ENCODE data around the gene MAN1C1. TPM values are rescaled to one million over a fixed set of nuclear protein-coding genes. Genes with fewer than 3 reads are reported as not detected.

MAN1C1 gene
- total RNA-seq, 1 experiment from 2014 or later, result 0.11 TPM

DNA sequence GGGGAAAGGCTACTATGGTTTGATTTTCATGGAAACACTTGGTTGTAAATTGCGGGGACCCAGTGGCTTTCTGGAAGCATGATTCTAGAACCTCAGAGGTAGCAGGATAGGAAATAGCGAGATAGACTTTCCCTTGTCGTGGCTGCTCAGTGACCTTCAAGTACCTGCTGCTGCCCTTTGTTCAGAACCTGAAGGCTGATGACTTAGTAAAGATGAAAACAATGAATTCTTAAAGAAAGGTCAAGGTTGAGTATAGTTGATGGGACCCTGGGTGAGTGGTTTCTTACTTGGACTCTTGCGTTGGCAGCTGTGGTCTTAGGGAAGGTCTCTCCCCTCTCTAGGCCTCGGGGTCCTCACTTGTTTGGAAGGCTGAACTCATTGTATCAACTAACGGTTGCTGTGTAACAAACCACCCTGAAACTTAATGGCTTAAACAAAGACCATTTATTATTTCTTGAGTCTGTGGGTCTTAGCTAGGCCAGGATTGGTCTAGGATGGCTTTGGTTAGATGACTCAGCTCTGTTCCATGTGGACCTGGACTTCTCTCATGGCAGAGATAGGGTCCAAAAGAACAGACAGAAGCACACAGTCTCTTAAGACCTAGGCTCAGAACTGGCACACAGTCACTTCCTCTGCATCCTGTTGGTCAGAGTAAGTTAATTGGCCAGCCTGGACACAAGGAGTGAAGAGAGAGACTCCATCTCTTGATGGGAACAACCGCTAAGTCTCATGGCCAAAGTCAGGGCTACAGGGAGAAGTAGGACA is 94.2 kb downstream of the MAN1C1 start:
- ChIA-PET POLR2A (ENCODE audit: unreplicated experiment) (no interaction called here), CTCF (no interaction called here)
- H3K79me2 ChIP-seq (ENCODE audit: low read length), result no peaks in the 10 kb centered on the region
- intact Hi-C loops (cut with micrococcal nuclease), result no loop called here
- no peaks in the 10 kb centered on the region for H4K20me1 ChIP-seq (ENCODE audit: low read length)
- H3K9me2 ChIP-seq (replicated peaks; ENCODE audit: low read length), result no peaks in the 10 kb centered on the region
- no peaks in the 10 kb centered on the region for H3K9me3 ChIP-seq (ENCODE audit: low read length)
- peaks cover 48% of the 10 kb centered on the region for H3K4me1 ChIP-seq (ENCODE audit: insufficient read depth, low read length)
- H3K27me3 ChIP-seq (ENCODE audit: low read length), result no peaks in the 10 kb centered on the region
- H3F3A ChIP-seq (ENCODE audit: low read length, unreplicated experiment), result no peaks in the 10 kb centered on the region
- peak overlapping the region; percentile 60 for H3K4me2 ChIP-seq (ENCODE audit: low read length)
- no peak overlapping the region for H3K9ac ChIP-seq (ENCODE audit: low read length)
- no peak for ATAC-seq
- H3K27ac ChIP-seq (ENCODE audit: low read length), result peak overlapping the region; percentile 75
- no peak overlapping the region for H3K4me3 ChIP-seq (ENCODE audit: low read length)
- BruUV-seq (replicated peaks), result no TSS peak
- H2AFZ ChIP-seq (ENCODE audit: low read length), result peak overlapping the region; percentile 37; the same call in 1 of the 2 replicates
- TF ChIP-seq EZH2phosphoT487 (IDR thresholded peaks at IDR 0.05; ENCODE audit: borderline replicate concordance, low read length), result no peak
- no peak for DNase-seq
- no peaks in the 10 kb centered on the region for H3K36me3 ChIP-seq (ENCODE audit: low read depth, low read length)

DNA sequence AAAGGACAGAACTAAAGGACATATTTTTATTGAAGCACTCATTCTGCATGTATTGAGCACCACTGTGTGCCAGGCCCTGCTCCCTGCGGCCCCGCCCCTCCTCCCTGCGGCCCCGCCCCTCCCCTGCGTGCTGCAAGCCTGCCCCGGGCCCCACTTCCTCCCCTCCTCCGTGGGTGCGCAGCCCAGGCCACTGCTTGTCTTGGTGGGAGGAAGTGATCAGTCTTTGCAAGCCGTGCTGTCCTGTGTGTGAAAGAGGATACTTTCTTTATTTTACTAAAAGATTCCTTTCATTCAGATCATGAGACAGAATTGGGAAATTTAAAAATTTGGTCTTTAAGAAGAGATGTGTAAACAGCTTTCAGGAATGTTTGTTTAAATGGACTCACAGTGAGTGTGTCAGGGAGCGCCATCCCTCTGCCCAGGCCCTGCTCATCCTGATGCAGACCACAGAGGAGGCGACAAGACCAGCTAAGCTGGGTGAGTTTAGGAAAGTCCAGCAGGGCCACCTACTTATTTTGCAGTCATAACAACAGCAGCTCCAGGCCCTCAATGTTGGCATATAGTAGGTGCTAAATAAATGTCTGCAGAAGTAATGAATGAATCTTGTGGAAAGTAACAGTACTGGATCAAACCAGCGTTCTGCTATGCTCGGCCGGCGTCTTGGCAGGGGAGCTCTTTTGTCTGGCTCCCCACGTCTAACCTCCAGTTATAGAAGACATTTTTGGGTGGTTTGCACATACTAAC is 95.1 kb downstream of the MAN1C1 start:
- TF ChIP-seq EZH2phosphoT487 (IDR thresholded peaks at IDR 0.05; ENCODE audit: borderline replicate concordance, low read length) (no peak), EZH2 (IDR thresholded peaks at IDR 0.05; ENCODE audit: low read length, unreplicated experiment) (no peak)
- TF ChIP-seq, protein P1, sequence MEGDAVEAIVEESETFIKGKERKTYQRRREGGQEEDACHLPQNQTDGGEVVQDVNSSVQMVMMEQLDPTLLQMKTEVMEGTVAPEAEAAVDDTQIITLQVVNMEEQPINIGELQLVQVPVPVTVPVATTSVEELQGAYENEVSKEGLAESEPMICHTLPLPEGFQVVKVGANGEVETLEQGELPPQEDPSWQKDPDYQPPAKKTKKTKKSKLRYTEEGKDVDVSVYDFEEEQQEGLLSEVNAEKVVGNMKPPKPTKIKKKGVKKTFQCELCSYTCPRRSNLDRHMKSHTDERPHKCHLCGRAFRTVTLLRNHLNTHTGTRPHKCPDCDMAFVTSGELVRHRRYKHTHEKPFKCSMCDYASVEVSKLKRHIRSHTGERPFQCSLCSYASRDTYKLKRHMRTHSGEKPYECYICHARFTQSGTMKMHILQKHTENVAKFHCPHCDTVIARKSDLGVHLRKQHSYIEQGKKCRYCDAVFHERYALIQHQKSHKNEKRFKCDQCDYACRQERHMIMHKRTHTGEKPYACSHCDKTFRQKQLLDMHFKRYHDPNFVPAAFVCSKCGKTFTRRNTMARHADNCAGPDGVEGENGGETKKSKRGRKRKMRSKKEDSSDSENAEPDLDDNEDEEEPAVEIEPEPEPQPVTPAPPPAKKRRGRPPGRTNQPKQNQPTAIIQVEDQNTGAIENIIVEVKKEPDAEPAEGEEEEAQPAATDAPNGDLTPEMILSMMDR (conservative IDR thresholded peaks at IDR 0.05; ENCODE audit: low read depth, low read length), result no peak
- H3K4me1 ChIP-seq (ENCODE audit: insufficient read depth, low read length), result peaks cover 48% of the 10 kb centered on the region

DNA sequence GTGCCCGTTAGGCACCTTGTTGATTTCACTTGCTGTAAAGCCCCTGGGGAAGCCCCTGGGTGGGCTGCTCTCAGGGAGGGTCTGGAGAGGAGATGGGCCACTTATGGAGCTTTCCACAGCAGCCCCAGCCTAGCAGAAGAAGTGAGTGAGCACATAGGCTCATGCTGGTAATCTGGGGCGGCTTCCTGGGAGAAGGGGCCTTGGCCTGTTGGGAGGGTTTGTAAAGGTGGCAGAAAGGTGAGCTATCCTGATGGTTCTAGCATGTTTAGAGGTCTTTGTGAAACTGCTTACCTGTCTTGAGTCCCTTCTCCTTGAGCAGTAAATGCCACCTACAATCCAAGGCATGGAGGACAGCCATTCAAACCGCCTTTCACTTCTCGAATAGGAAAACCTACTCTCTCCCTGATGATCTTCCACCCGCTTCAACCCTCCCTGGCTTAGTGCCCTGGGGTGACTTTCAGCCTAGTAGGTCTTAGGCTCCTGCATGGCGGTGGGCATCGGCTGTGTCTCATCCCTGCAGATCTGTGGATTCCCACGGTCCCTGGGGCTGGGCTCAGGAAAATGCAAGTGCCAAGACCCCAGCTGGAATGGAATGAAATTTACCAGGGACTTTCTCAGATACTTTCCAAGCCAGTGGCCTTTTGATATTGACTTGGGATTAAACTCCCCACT is 95.8 kb downstream of the MAN1C1 start:
- intact Hi-C loops (cut with micrococcal nuclease), result no loop called here
- ATAC-seq, result no peak
- Histone ChIP-seq H3K4me2 (ENCODE audit: low read length) (peak overlapping the region; percentile 60), H3K4me1 (ENCODE audit: insufficient read depth, low read length) (peaks cover 41% of the 10 kb centered on the region), H3K9me2 (replicated peaks; ENCODE audit: low read length) (no peaks in the 10 kb centered on the region), H3K4me3 (ENCODE audit: low read length) (no peak overlapping the region), H3F3A (ENCODE audit: low read length, unreplicated experiment) (no peaks in the 10 kb centered on the region), H3K27me3 (ENCODE audit: low read length) (no peaks in the 10 kb centered on the region), H3K27ac (ENCODE audit: low read length) (peak overlapping the region; percentile 75), H4K20me1 (ENCODE audit: low read length) (no peaks in the 10 kb centered on the region), H3K9ac (ENCODE audit: low read length) (no peak overlapping the region), H2AFZ (ENCODE audit: low read length) (no peak overlapping the region), H3K79me2 (ENCODE audit: low read length) (no peaks in the 10 kb centered on the region), H3K9me3 (ENCODE audit: low read length) (no peaks in the 10 kb centered on the region), H3K36me3 (ENCODE audit: low read depth, low read length) (no peaks in the 10 kb centered on the region)
- BruUV-seq (replicated peaks), result no TSS peak
- POLR2A ChIA-PET (ENCODE audit: unreplicated experiment), result no interaction called here
- DNase-seq, result no peak
- TF ChIP-seq EZH2 (IDR thresholded peaks at IDR 0.05; ENCODE audit: low read length, unreplicated experiment) (no peak), EZH2phosphoT487 (IDR thresholded peaks at IDR 0.05; ENCODE audit: borderline replicate concordance, low read length) (no peak)
- TF ChIP-seq, protein P1 (conservative IDR thresholded peaks at IDR 0.05; ENCODE audit: low read depth, low read length), result no peak
- CTCF ChIA-PET, result no interaction called here

More for the DNA sequence above, 95.1 kb downstream of the MAN1C1 start:
- DNase-seq (peak; percentile 74), ATAC-seq (peak; percentile 78)
- no peaks in the 10 kb centered on the region for H3K9me2 ChIP-seq (replicated peaks; ENCODE audit: low read length)
- H2AFZ ChIP-seq (ENCODE audit: low read length), result peak overlapping the region; percentile 37
- H3K27me3 ChIP-seq (ENCODE audit: low read length), result no peaks in the 10 kb centered on the region
- no peak overlapping the region for H3K9ac ChIP-seq (ENCODE audit: low read length)
- peak overlapping the region; percentile 75 for H3K27ac ChIP-seq (ENCODE audit: low read length)
- intact Hi-C loops (cut with micrococcal nuclease), result no loop called here
- H3K36me3 ChIP-seq (ENCODE audit: low read depth, low read length), result no peaks in the 10 kb centered on the region
- POLR2A ChIA-PET (ENCODE audit: unreplicated experiment), result no interaction called here
- H3K4me3 ChIP-seq (ENCODE audit: low read length), result peak overlapping the region; percentile 10; the same call in 1 of the 2 replicates
- H3K9me3 ChIP-seq (ENCODE audit: low read length), result no peaks in the 10 kb centered on the region
- BruUV-seq (replicated peaks), result no TSS peak
- no peaks in the 10 kb centered on the region for H3K79me2 ChIP-seq (ENCODE audit: low read length)
- CTCF ChIA-PET, result no interaction called here
- H3K4me2 ChIP-seq (ENCODE audit: low read length), result peak overlapping the region; percentile 60
- no peaks in the 10 kb centered on the region for H3F3A ChIP-seq (ENCODE audit: low read length, unreplicated experiment)
- H4K20me1 ChIP-seq (ENCODE audit: low read length), result no peaks in the 10 kb centered on the region
